BJ (cell line): Measurements from ENCODE around the gene KRT77. TPM values are rescaled to one million over a fixed set of nuclear protein-coding genes. Genes with fewer than 3 reads are reported as not detected.

ENCODE experiments used
- CTCF ChIA-PET: fragments of 350-600 bp; formaldehyde crosslinking; extraction: SDS; loops from one replicate; lab custom pipeline; 2021; ENCODE audit warnings: antibody characterized with exemption, inconsistent platforms; lab: Yijun Ruan, JAX
- POLR2A ChIA-PET: fragments of 300-600 bp; sonication (Branson Sonifier 250); formaldehyde crosslinking; extraction: SDS; loops from one replicate; lab custom pipeline; 2021; ENCODE audit warnings: antibody characterized with exemption; lab: Charles Lee
- DNase-seq: peaks from one replicate; pipeline ENCODE4 v3.0.0-alpha.2; 2011; ENCODE audit warnings: low read depth
- H3K27me3 ChIP-seq: 2 replicates; pipeline ENCODE4 v1.6.0; 2011; ENCODE audit warnings: low read length; ENCODE audit not compliant: control insufficient read depth, insufficient read depth
- H3K36me3 ChIP-seq: 2 replicates; pipeline ENCODE4 v1.5.1; 2011; ENCODE audit warnings: low read length; ENCODE audit not compliant: control insufficient read depth, insufficient read depth
- H3K4me3 ChIP-seq: 2 replicates; pipeline ENCODE4 v1.5.1; 2011; ENCODE audit warnings: low read depth, mild to moderate bottlenecking, control low read depth, low read length
- polyA plus RNA-seq: library from polyadenylated mRNA; depleted of rRNA; stranded (reverse); fragments of >200 nt; gene quantifications from 2 replicates; pipeline ENCODE4 v1.2.3, GENCODE V29; 2011
- TF ChIP-seq, protein P1 (sequence below): IDR thresholded peaks from 2 replicates; pipeline ENCODE4 v1.5.1; 2011; ENCODE audit warnings: low read depth, mild to moderate bottlenecking, control low read depth, inconsistent platforms, low read length, moderate library complexity; ENCODE audit not compliant: insufficient read depth

Gene KRT77
- polyA plus RNA-seq, 1 experiment = not detected

DNA sequence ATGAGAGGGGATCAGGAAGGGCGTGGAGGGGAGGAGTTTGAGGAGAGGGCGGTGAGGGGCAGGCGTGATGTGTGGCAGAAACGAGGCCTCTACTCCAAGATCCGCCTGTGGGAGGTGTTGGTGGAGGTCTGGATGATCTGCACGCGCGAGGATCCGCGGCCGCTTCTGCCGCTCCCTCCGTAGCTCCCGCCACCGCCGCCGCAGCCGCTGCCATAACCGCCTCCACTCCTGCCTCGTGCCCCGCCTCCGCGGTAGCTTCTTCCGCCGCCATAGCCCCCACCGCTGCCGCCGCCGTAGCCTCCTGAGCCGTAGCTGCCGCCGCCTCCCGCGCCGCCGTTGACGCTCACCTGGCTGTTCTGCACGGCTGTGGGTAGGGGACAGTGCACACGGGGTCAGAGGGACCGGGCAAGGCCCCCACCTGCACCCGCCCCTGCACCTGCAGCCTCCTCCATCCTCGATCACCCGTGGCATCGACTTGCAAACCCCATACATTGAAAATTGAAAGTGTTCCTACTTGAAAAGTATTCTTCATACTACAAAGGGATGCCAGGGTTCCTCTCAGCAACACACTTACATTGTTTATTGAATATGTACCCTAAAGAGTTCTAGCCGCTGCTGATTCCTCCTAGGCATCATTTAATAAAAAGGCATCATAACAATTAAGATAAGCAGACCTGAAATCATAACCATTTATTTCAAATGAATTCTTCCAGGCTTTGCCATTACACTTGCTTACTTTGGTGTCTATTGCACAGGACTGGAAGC is 12.1 kb downstream of the KRT77 start:
- POLR2A ChIA-PET = no interaction called here
- DNase-seq = no peak
- H3K36me3 ChIP-seq = no peaks in the 10 kb centered on the region
- CTCF ChIA-PET = interaction anchor here (0.6 kb wide), 1 partner anchor 192 kb away, joined by 3 read pairs; no protein-coding TSS in a partner anchor
- TF ChIP-seq, protein P1, sequence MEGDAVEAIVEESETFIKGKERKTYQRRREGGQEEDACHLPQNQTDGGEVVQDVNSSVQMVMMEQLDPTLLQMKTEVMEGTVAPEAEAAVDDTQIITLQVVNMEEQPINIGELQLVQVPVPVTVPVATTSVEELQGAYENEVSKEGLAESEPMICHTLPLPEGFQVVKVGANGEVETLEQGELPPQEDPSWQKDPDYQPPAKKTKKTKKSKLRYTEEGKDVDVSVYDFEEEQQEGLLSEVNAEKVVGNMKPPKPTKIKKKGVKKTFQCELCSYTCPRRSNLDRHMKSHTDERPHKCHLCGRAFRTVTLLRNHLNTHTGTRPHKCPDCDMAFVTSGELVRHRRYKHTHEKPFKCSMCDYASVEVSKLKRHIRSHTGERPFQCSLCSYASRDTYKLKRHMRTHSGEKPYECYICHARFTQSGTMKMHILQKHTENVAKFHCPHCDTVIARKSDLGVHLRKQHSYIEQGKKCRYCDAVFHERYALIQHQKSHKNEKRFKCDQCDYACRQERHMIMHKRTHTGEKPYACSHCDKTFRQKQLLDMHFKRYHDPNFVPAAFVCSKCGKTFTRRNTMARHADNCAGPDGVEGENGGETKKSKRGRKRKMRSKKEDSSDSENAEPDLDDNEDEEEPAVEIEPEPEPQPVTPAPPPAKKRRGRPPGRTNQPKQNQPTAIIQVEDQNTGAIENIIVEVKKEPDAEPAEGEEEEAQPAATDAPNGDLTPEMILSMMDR = no peak
- H3K4me3 ChIP-seq = no peak overlapping the region
- H3K27me3 ChIP-seq = peaks cover 25% of the 10 kb centered on the region

DNA sequence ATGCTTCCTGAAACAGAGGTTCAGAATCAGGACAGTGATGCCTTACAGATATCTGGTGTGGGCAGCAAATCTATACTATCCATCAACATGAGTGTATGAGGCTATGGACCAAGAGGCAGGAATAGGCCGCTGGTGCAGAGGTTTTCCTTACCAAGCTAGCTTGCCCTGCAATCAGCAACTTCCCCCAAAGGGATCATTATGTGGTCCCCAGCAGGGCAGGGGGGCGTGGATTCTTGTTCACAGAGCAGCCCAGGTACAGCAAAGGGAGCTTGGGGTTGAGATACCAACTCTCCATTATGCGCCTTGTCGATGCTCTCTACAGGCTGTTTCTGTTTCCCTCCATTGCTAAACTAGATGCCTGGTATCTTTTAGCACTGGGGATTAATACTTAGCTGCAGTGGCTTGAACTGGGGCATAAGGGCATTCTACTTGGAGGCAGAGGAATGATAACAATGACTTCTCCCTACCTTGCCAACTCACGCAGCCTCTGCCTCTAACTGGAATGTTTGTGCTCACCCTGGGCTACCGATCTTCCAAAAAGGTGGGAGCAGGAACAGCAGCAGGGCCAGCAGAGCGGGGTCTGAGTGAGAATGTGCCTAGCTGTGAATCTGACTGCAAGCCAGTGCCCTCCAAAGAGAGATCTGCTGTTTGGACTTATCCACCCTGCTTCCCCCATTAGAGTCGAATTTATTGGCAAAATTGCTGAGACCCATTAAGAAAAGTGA is 12.8 kb downstream of the KRT77 start:
- DNase-seq = no peak
- CTCF ChIA-PET = interaction anchor here (0.7 to 1.1 kb wide), 2 partner anchors 15 to 175 kb away, joined by 3 read pairs; no protein-coding TSS in a partner anchor
- TF ChIP-seq, protein P1 = no peak
- POLR2A ChIA-PET = no interaction called here
- Histone ChIP-seq H3K4me3 (no peak overlapping the region), H3K27me3 (peaks cover 26% of the 10 kb centered on the region), H3K36me3 (no peaks in the 10 kb centered on the region)

DNA sequence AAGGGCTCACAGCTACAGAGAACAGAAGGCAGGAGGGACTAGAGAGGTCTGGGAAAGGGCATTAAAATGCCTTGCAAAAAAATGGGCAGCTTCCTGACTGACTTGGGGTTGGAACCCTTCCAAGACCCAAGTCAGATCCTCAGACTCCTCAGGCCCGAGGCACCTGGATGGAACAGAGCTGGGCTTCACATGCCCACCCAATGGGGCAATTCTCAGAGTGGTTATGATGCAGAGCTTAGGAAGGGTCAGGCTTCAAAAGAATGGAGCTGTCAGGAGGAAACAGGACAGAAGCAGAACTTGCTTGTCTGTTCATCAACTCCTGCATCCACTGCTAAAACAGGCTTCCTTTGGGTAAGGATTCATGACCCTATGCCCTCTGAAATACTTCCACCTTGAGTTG is 13.4 kb downstream of the KRT77 start:
- Histone ChIP-seq H3K27me3 (peaks cover 29% of the 10 kb centered on the region), H3K36me3 (no peaks in the 10 kb centered on the region), H3K4me3 (no peak overlapping the region)
- POLR2A ChIA-PET = no interaction called here
- TF ChIP-seq, protein P1 = no peak
- CTCF ChIA-PET = interaction anchor here (0.7 to 1.1 kb wide), 2 partner anchors 14 to 176 kb away, joined by 3 read pairs; no protein-coding TSS in a partner anchor
- no peak for DNase-seq

DNA sequence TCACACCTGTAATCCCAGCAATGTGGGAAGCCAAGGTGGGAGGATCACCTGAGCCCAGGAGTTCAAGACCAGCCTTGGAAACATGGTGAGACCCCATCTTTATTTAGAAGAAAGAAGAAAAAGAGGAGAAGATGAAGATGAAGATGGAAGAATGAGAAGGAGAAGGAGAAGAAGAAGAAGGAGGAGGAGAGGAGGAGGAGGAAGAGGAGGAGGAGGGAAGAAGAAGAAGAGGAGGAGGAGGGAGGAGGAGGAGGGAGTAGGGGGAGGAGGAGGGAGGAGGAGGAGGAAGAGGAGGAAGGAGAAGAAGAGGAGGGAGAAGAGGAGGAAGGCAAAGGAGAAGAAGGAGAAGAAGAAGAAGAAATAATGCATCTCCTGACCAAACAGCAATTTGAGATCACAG is 14.1 kb downstream of the KRT77 start:
- no peaks in the 10 kb centered on the region for H3K36me3 ChIP-seq
- ChIA-PET CTCF (interaction anchor here (0.6 to 1.1 kb wide), 2 partner anchors 14 to 189 kb away, joined by 3 read pairs; no protein-coding TSS in a partner anchor), POLR2A (no interaction called here)
- no peak for DNase-seq
- H3K4me3 ChIP-seq = no peak overlapping the region
- peaks cover 29% of the 10 kb centered on the region for H3K27me3 ChIP-seq
- TF ChIP-seq, protein P1 = no peak

DNA sequence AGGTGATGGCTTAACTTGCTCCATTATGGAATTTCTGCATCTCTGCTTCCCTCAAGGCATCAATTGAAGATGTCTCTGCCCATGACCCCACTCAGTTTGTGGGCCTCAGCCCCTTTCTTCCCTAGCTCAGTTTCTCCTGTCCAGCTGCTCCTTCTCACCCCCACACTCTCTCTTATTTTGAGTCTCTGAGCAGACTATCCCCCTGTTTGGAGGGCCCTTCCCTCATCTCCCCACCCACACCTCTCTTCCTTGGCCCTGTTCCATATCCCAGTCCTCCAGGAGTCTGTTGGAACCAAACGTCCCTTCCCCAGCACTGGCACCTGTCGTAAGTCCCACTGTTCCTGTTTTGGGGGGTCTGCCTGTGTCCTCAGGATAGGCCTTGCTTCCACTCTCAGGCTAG is 14.8 kb downstream of the KRT77 start:
- Histone ChIP-seq H3K4me3 (no peak overlapping the region), H3K27me3 (peaks cover 34% of the 10 kb centered on the region), H3K36me3 (no peaks in the 10 kb centered on the region)
- no peak for DNase-seq
- CTCF ChIA-PET = no interaction called here
- POLR2A ChIA-PET = no interaction called here
- TF ChIP-seq, protein P1 = no peak
